ENCODE data around the gene SNX13.

The SNX13 gene

GRCh38 chr7:17746020-17746530 lies 194.2 kb downstream of the SNX13 start:
- Histone ChIP-seq H3K14ac (ENCODE audit: low read length) (no peak overlapping the region), H2AK5ac (ENCODE audit: low read length) (no peak overlapping the region), H3K18ac (ENCODE audit: low read length) (no peak overlapping the region), H2AFZ (ENCODE audit: insufficient read depth, low read length, poor library complexity) (no peak overlapping the region), H4K91ac (ENCODE audit: low read depth, low read length) (no peak overlapping the region), H3K4me3 (ENCODE audit: low read depth, low read length) (no peak overlapping the region), H3K9me3 (ENCODE audit: insufficient read depth, low read depth, low read length) (no peaks in the 10 kb centered on the region), H3K27ac (ENCODE audit: low read depth, low read length) (no peak overlapping the region), H3K4me1 (ENCODE audit: control insufficient read depth in 1 of 2, insufficient read depth in 2 of 2, low read length in 2 of 2) (no peaks in the 10 kb centered on the region), H3K4me2 (ENCODE audit: low read length) (no peak overlapping the region), H3K36me3 (ENCODE audit: control insufficient read depth in 1 of 2, insufficient read depth in 2 of 2, low read length in 2 of 2) (no peaks in the 10 kb centered on the region), H3K9ac (ENCODE audit: low read length) (no peak overlapping the region), H3K27me3 (ENCODE audit: insufficient read depth, low read length) (no peaks in the 10 kb centered on the region), H4K8ac (ENCODE audit: low read depth, low read length) (no peak overlapping the region), H4K12ac (ENCODE audit: low read depth, low read length) (no peak overlapping the region), H3K23ac (ENCODE audit: low read length) (no peak overlapping the region), H3K79me2 (ENCODE audit: control insufficient read depth, insufficient read depth, low read length, poor library complexity) (no peaks in the 10 kb centered on the region), H3K79me1 (ENCODE audit: low read length) (no peaks in the 10 kb centered on the region), H2BK12ac (ENCODE audit: low read length) (no peak overlapping the region), H2BK5ac (ENCODE audit: low read depth, low read length, poor library complexity) (no peak overlapping the region), H3K4ac (ENCODE audit: low read depth, low read length) (no peak overlapping the region), H2BK120ac (ENCODE audit: insufficient read depth, low read length, poor library complexity) (no peak overlapping the region)
- DNase-seq: no peak
- no CpG with 5 or more reads among the region's 2 CpGs for WGBS (ENCODE audit: extremely low coverage, insufficient coverage, insufficient read length)

- no peak overlapping the region for H3K9ac ChIP-seq (ENCODE audit: low read length)
- H3K27ac ChIP-seq (ENCODE audit: low read depth, low read length): no peak overlapping the region
- H2AFZ ChIP-seq (ENCODE audit: insufficient read depth, low read length, poor library complexity): no peak overlapping the region
- no peak overlapping the region for H4K8ac ChIP-seq (ENCODE audit: low read depth, low read length)
- H3K4me1 ChIP-seq (ENCODE audit: control insufficient read depth in 1 of 2, insufficient read depth in 2 of 2, low read length in 2 of 2): no peaks in the 10 kb centered on the region
- no peak overlapping the region for H3K4ac ChIP-seq (ENCODE audit: low read depth, low read length)
- H3K23ac ChIP-seq (ENCODE audit: low read length): no peak overlapping the region
- no peak for DNase-seq
- H3K9me3 ChIP-seq (ENCODE audit: insufficient read depth, low read depth, low read length): no peaks in the 10 kb centered on the region
- no peak overlapping the region for H2BK5ac ChIP-seq (ENCODE audit: low read depth, low read length, poor library complexity)
- no peak overlapping the region for H3K18ac ChIP-seq (ENCODE audit: low read length)
- no peaks in the 10 kb centered on the region for H3K36me3 ChIP-seq (ENCODE audit: control insufficient read depth in 1 of 2, insufficient read depth in 2 of 2, low read length in 2 of 2)
- H3K27me3 ChIP-seq (ENCODE audit: insufficient read depth, low read length): no peaks in the 10 kb centered on the region
- no peak overlapping the region for H3K14ac ChIP-seq (ENCODE audit: low read length)
- no peaks in the 10 kb centered on the region for H3K79me2 ChIP-seq (ENCODE audit: control insufficient read depth, insufficient read depth, low read length, poor library complexity)
- no peak overlapping the region for H4K12ac ChIP-seq (ENCODE audit: low read depth, low read length)
- no peak overlapping the region for H3K4me3 ChIP-seq (ENCODE audit: low read depth, low read length)
- no peak overlapping the region for H3K4me2 ChIP-seq (ENCODE audit: low read length)
- H2AK5ac ChIP-seq (ENCODE audit: low read length): no peak overlapping the region
- no peaks in the 10 kb centered on the region for H3K79me1 ChIP-seq (ENCODE audit: low read length)
- no peak overlapping the region for H2BK12ac ChIP-seq (ENCODE audit: low read length)
- H4K91ac ChIP-seq (ENCODE audit: low read depth, low read length): no peak overlapping the region
- H2BK120ac ChIP-seq (ENCODE audit: insufficient read depth, low read length, poor library complexity): no peak overlapping the region
Observed at GRCh38 chr7:17745610-17746009, 194.7 kb downstream of the SNX13 start.

GRCh38 chr7:17743316-17743715 lies 197.0 kb downstream of the SNX13 start:
- Histone ChIP-seq H3K18ac (ENCODE audit: low read length) (no peak overlapping the region), H3K9me3 (ENCODE audit: insufficient read depth, low read depth, low read length) (no peaks in the 10 kb centered on the region), H4K8ac (ENCODE audit: low read depth, low read length) (no peak overlapping the region), H3K14ac (ENCODE audit: low read length) (no peak overlapping the region), H2BK5ac (ENCODE audit: low read depth, low read length, poor library complexity) (no peak overlapping the region), H2BK12ac (ENCODE audit: low read length) (no peak overlapping the region), H3K27ac (ENCODE audit: low read depth, low read length) (no peak overlapping the region), H3K4me1 (ENCODE audit: control insufficient read depth in 1 of 2, insufficient read depth in 2 of 2, low read length in 2 of 2) (no peaks in the 10 kb centered on the region), H4K91ac (ENCODE audit: low read depth, low read length) (no peak overlapping the region), H4K12ac (ENCODE audit: low read depth, low read length) (no peak overlapping the region), H2AK5ac (ENCODE audit: low read length) (no peak overlapping the region), H3K4me2 (ENCODE audit: low read length) (no peak overlapping the region), H3K79me1 (ENCODE audit: low read length) (no peaks in the 10 kb centered on the region), H3K36me3 (ENCODE audit: control insufficient read depth in 1 of 2, insufficient read depth in 2 of 2, low read length in 2 of 2) (no peaks in the 10 kb centered on the region), H2BK120ac (ENCODE audit: insufficient read depth, low read length, poor library complexity) (no peak overlapping the region), H3K4me3 (ENCODE audit: low read depth, low read length) (no peak overlapping the region), H3K79me2 (ENCODE audit: control insufficient read depth, insufficient read depth, low read length, poor library complexity) (no peaks in the 10 kb centered on the region), H2AFZ (ENCODE audit: insufficient read depth, low read length, poor library complexity) (no peak overlapping the region), H3K4ac (ENCODE audit: low read depth, low read length) (no peak overlapping the region), H3K23ac (ENCODE audit: low read length) (no peak overlapping the region), H3K27me3 (ENCODE audit: insufficient read depth, low read length) (no peaks in the 10 kb centered on the region), H3K9ac (ENCODE audit: low read length) (no peak overlapping the region)
- no CpG with 5 or more reads among the region's 3 CpGs for WGBS (ENCODE audit: extremely low coverage, insufficient coverage, insufficient read length)
- DNase-seq: no peak

GRCh38 chr7:17741426-17741825 lies 198.9 kb downstream of the SNX13 start:
- Histone ChIP-seq H4K8ac (ENCODE audit: low read depth, low read length) (no peak overlapping the region), H3K23ac (ENCODE audit: low read length) (no peak overlapping the region), H2BK120ac (ENCODE audit: insufficient read depth, low read length, poor library complexity) (no peak overlapping the region), H3K27me3 (ENCODE audit: insufficient read depth, low read length) (no peaks in the 10 kb centered on the region), H2AK5ac (ENCODE audit: low read length) (no peak overlapping the region), H3K27ac (ENCODE audit: low read depth, low read length) (no peak overlapping the region), H3K9ac (ENCODE audit: low read length) (no peak overlapping the region), H2BK12ac (ENCODE audit: low read length) (no peak overlapping the region), H3K79me2 (ENCODE audit: control insufficient read depth, insufficient read depth, low read length, poor library complexity) (no peaks in the 10 kb centered on the region), H3K36me3 (ENCODE audit: control insufficient read depth in 1 of 2, insufficient read depth in 2 of 2, low read length in 2 of 2) (no peaks in the 10 kb centered on the region), H2AFZ (ENCODE audit: insufficient read depth, low read length, poor library complexity) (no peak overlapping the region), H4K12ac (ENCODE audit: low read depth, low read length) (no peak overlapping the region), H4K91ac (ENCODE audit: low read depth, low read length) (no peak overlapping the region), H3K9me3 (ENCODE audit: insufficient read depth, low read depth, low read length) (no peaks in the 10 kb centered on the region), H3K18ac (ENCODE audit: low read length) (no peak overlapping the region), H3K4me3 (ENCODE audit: low read depth, low read length) (no peak overlapping the region), H2BK5ac (ENCODE audit: low read depth, low read length, poor library complexity) (no peak overlapping the region), H3K4me2 (ENCODE audit: low read length) (no peak overlapping the region), H3K4ac (ENCODE audit: low read depth, low read length) (no peak overlapping the region), H3K4me1 (ENCODE audit: control insufficient read depth in 1 of 2, insufficient read depth in 2 of 2, low read length in 2 of 2) (no peaks in the 10 kb centered on the region), H3K14ac (ENCODE audit: low read length) (no peak overlapping the region), H3K79me1 (ENCODE audit: low read length) (no peaks in the 10 kb centered on the region)
- no CpG with 5 or more reads among the region's 2 CpGs for WGBS (ENCODE audit: extremely low coverage, insufficient coverage, insufficient read length)
- no peak for DNase-seq

Data from trophoblast cell (in vitro differentiated cells and primary cell).